ENCODE measurements around the gene HMGB4.
A peak's percentile ranks its signal among the peaks of the same experiment; 100 is the strongest.

Gene HMGB4

DNA sequence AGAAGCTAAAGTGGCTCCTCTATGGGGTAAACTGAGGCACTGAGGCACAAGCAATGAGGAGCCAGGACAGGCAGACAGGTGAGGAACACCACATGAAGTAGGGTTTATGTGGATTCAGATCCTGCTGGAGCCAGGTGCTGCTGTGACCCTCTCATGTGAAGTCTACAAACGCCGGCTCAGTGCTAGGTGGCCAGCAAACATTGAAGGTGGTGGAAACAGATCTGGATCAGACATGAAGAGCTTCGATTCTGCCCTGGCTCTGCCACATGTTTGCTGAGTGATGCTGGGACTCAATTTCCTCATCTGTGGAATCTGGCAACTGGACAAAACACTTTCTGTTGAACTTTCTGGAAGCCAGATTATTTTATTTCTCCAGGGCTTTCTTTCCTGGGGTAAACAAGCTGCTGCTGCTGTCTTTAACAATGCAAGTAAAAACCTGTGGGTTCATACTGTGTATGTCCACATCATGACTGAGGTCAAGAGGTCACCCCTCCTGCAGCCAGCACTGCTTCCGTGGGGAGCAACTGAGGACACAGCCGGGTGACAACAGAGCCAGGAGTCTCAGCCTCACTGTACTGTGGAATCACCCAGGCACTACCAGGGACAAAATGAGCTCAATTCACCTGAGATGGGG is 33.3 kb downstream of the HMGB4 start:
- no peak for DNase-seq (ENCODE audit: low spot score)

DNA sequence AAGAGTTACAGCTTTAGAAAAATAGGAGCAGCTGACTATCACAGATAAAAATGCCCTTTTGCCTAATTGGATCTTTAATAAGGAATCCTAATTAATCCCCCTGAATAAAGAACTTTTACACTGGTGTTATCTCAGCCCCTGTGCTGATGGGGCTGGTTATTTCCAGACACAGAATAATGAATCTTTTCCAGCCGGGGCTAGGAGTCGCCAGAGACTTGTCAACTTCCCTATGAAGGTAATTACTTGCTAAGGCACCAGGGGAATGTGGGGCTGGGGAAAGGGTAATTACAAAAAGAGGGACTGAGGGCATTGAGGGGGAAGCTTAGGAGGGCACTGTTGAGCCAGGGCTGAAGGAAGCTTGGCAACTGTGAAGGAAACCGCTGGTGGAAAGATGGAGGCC is 34.5 kb downstream of the HMGB4 start:
- DNase-seq (ENCODE audit: low spot score), result no peak

DNA sequence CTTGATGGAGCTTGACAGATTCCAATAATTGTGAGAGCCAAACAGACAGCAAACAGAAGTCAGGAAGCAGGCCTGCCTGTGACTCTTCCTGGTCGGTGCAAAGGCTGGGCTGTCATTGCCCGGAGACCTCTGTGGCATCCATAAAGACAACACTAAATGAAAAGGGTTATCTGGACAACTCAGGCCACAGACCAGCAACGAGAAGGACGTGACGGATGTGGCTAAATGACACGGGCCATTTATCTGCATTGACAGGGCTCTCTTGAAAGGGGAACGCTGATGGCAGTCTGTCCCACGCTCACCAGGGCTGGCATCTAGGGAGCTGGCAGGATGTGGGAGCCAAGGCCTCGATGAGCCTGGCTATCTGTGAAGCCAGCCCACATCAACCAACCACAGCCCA is 35.0 kb downstream of the HMGB4 start:
- no peak for DNase-seq (ENCODE audit: low spot score)

DNA sequence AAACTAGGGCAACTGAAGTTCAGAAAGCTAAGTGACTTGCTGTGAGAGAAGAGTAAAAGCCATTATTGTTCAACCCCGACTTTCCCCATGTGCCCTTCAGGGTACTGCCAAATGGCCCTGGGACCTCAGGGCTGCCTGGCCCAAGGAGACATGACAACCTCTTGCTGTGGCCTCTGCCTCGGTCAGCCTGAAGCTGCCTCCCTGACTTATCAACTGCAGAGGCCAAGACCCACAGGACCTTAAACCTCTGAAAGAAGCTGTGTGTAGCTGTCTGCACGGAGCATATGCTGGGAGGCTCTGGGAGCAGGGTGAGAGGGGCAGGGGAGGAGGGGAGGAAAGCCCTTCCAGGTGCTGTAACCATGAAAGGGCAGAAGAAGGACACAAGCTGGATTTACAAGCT is 35.9 kb downstream of the HMGB4 start:
- no peak for DNase-seq (ENCODE audit: low spot score)

DNA sequence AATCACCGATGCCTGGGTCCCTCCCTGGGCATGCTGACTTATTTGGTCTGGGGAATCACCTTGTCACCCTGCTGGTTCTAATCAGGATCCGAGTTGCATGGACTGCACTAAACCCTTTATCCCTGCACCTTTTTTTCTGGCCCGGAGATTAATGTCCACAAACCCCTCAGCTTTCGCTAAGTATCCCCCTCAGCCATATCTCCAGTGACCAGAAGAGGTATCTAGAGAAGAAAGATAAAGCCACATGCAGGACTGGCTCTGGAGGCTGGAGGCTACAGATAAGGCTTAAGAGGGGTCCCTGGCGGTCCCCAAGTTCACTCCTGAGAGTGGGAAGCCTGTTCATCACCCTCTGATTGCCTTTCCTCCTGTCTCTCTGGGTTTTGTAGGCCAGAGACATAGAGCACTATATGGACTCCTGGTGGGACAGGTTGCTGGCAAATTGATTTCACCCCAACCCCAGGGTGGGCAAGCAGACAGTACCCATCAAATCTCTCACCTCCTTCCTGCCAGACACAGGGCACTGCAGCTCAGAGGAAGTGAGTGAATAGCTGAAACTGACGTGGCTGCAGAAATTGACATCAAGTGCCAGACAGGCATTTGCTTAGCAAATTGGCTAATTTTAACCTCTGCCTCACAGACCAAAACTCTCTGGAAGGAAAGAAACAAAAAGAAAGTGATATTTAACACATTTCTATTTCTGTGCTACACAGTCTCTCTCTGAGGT is 38.8 kb downstream of the HMGB4 start:
- DNase-seq (ENCODE audit: low spot score), result no peak

DNA sequence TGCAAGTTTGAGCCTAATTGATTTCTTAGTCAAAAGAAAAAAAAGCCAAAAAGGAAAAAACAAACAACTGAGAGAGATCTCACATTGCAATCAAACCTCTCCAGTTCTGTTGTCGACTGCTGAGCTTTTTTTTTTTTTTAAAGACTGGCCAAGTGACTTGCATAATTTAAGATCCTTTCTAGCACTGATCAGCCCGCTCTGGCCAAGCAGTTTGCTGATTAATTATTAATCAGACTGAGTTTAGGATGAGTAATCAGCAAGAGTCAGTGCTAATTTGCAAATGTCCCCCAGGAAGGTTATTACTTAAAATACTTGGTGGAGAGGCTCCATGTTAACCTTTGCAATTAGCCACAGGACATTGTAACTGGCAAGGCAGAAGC is 39.3 kb downstream of the HMGB4 start:
- DNase-seq (ENCODE audit: low spot score), result no peak

DNA sequence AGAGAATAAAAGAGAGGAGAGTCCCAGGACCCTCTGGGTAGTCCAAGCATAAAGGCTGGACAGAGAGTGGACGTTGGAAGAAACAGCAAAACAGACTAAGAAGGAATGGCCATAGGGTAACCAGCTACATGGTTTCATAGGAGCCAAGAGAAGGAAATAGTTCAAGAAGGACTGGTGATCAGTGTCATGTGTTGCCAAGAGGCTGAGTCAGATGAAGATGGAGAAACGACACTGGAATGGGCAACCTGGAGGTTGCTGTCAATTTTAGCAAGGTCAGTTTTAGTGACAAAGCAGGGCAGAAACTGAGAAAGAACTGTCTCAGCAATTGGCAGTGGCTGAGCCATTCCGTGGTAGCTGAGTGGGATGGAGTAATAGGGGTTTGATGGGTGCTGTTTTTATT is 41.4 kb downstream of the HMGB4 start:
- no peak for DNase-seq (ENCODE audit: low spot score)

DNA sequence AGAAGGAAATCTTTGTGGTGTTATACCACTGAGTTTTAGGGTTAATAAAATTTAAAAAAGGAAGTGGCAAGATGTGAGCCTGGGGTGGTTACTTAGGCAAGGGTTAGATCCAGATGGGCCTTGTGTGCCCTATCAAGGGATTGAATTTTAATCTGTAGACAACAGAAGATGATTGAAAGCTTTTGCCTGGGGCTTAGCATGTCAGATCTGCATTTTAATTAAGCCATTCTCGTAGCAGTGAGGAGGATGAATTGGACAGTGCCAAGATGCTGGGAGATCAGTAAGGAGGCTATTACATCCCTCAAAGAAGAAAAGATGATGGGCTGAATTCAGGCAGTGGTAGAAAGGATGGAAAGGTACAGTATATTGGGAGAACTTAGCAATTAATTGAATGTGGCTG is 42.3 kb downstream of the HMGB4 start:
- DNase-seq (ENCODE audit: low spot score), result no peak

DNA sequence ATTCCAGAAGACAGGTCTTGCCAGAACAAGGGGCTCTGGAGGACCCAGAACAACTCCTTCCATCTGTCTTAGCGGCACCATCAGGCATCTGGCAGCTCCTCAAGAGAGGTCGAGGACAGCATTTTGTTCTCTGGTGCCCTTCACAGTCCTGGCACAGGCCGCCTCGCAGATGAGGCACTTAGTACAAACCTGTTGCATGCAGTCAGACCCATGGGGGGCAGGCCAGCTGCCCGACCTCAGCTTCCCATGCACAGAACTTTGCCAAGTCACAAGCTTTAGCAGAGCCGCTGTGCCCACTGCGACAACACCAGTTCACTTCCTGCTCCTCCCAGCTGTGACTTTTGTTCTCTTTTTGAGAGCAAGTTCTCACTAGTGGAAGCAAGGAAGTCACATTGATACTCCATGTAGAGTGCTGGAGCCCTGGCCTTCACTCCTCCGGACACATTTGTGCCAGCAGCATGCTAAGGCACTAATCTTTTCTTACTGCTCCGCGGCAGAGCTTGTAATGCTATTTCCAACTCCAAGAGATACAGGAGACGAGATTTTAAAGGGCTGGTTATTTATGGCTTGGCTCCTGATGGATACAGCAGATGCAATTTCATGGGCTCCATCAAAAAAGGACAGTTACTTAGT is 44.6 kb downstream of the HMGB4 start:
- DNase-seq (ENCODE audit: low spot score), result peak; percentile 12

All from Ammon's horn (tissue), 1 donor.